RWPE2 (cell line): ENCODE data around the gene LAMC1.

Experiments
- ATAC-seq: fragments of 200-7000 bp; cut with Tn5 transposase; 3 replicates; pipeline ENCODE4 v1.9.1; 2021; ENCODE audit warnings: low read depth
- DNase-seq: peaks from one replicate; pipeline ENCODE4 v3.0.0-alpha.2; 2020; ENCODE audit warnings: low spot score
- H3K27ac ChIP-seq: fragments of 450-650 bp; 2 replicates; pipeline ENCODE4 v1.5.1; 2017; ENCODE audit warnings: mild to moderate bottlenecking; ENCODE audit not compliant: poor library complexity, severe bottlenecking
- H3K27me3 ChIP-seq: fragments of 250-450 bp; sonication (Bioruptor Pico); 2 replicates; pipeline ENCODE4 v1.5.1; 2021; ENCODE audit warnings: mild to moderate bottlenecking, moderate library complexity; ENCODE audit not compliant: insufficient read depth, poor library complexity, severe bottlenecking
- H3K36me3 ChIP-seq: fragments of 250-450 bp; sonication (Bioruptor Pico); 2 replicates; pipeline ENCODE4 v1.5.1; 2020; ENCODE audit warnings: low read depth, mild to moderate bottlenecking, moderate library complexity
- H3K4me1 ChIP-seq: fragments of 250-450 bp; sonication (Bioruptor Pico); 2 replicates; pipeline ENCODE4 v1.5.1; 2021; ENCODE audit warnings: mild to moderate bottlenecking, moderate library complexity; ENCODE audit not compliant: insufficient read depth, poor library complexity, severe bottlenecking
- H3K4me3 ChIP-seq: fragments of 250-450 bp; sonication (Bioruptor Pico); 2 replicates; pipeline ENCODE4 v1.5.1; 2021; ENCODE audit warnings: mild to moderate bottlenecking, moderate library complexity; ENCODE audit not compliant: severe bottlenecking
- H3K9me3 ChIP-seq: fragments of 250-450 bp; sonication (Bioruptor Pico); 2 replicates; pipeline ENCODE4 v1.5.1; 2021; ENCODE audit warnings: mild to moderate bottlenecking, moderate library complexity; ENCODE audit not compliant: severe bottlenecking
- TF ChIP-seq, protein P1 (sequence below): fragments of 450-650 bp; IDR thresholded peaks from one replicate; pipeline ENCODE4 v1.5.1; 2017; ENCODE audit warnings: mild to moderate bottlenecking, moderate library complexity; ENCODE audit not compliant: poor library complexity, severe bottlenecking

The LAMC1 gene

GRCh38 chr1:182995894-182996293, 27.3 kb upstream of the LAMC1 start:
- TF ChIP-seq, protein P1, sequence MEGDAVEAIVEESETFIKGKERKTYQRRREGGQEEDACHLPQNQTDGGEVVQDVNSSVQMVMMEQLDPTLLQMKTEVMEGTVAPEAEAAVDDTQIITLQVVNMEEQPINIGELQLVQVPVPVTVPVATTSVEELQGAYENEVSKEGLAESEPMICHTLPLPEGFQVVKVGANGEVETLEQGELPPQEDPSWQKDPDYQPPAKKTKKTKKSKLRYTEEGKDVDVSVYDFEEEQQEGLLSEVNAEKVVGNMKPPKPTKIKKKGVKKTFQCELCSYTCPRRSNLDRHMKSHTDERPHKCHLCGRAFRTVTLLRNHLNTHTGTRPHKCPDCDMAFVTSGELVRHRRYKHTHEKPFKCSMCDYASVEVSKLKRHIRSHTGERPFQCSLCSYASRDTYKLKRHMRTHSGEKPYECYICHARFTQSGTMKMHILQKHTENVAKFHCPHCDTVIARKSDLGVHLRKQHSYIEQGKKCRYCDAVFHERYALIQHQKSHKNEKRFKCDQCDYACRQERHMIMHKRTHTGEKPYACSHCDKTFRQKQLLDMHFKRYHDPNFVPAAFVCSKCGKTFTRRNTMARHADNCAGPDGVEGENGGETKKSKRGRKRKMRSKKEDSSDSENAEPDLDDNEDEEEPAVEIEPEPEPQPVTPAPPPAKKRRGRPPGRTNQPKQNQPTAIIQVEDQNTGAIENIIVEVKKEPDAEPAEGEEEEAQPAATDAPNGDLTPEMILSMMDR = no peak
- no peak for DNase-seq
- no peak overlapping the region for H3K4me3 ChIP-seq
- no peaks in the 10 kb centered on the region for H3K9me3 ChIP-seq
- no peak overlapping the region for H3K27ac ChIP-seq
- no peak for ATAC-seq
- no peaks in the 10 kb centered on the region for H3K4me1 ChIP-seq
- no peaks in the 10 kb centered on the region for H3K36me3 ChIP-seq
- H3K27me3 ChIP-seq = no peaks in the 10 kb centered on the region

GRCh38 chr1:182996816-182997215, 26.4 kb upstream of the LAMC1 start:
- H3K36me3 ChIP-seq = no peaks in the 10 kb centered on the region
- DNase-seq (no peak), ATAC-seq (no peak)
- no peak overlapping the region for H3K4me3 ChIP-seq
- H3K27me3 ChIP-seq = no peaks in the 10 kb centered on the region
- no peaks in the 10 kb centered on the region for H3K4me1 ChIP-seq
- TF ChIP-seq, protein P1 = no peak
- H3K27ac ChIP-seq = no peak overlapping the region
- H3K9me3 ChIP-seq = no peaks in the 10 kb centered on the region

- peaks cover 11% of the 10 kb centered on the region for H3K4me1 ChIP-seq
- TF ChIP-seq, protein P1 = no peak
Measured at GRCh38 chr1:182998482-182998881, 24.7 kb upstream of the LAMC1 start.

DNA sequence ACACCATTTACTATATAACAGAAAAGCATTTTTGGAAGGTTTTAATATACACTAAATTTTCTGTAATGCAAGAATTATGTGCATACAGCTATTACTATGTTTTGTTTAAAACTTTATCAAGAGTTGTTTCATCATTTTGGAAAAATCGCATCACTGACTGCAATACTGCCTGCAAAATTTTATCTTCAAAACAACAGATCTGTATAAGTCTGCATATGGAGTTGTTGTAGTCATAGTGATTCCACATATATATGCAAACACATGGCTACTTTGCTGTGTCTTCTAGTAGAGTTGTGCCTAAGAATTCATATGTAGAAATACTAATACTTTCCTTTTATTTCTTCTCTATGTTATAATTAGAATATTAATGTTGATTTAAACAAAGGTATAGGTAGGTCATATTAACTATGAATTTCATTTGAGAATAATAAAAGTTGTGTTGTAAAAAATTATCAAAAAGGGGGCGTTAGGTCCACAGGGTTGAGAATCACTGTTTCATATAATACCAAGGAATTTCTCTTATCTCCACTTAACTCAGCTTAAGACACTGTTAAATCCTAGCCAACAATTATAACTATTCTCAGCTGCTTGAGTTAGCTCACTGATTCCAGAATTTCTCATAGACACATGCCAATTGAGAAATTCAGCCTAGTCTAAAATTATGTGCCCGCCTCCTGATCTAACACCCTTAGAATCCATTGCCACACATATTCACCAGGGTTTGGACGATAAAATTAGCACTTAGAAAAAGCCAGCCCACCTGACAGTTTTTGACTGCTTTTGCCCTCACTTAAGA, 22.9 kb upstream of the LAMC1 start:
- Histone ChIP-seq H3K27me3 (no peaks in the 10 kb centered on the region), H3K4me3 (no peak overlapping the region), H3K9me3 (no peaks in the 10 kb centered on the region), H3K27ac (no peak overlapping the region), H3K36me3 (no peaks in the 10 kb centered on the region), H3K4me1 (peaks cover 12% of the 10 kb centered on the region)
- ATAC-seq (no peak), DNase-seq (no peak)
- TF ChIP-seq, protein P1 = no peak

More at GRCh38 chr1:182998482-182998881, 24.7 kb upstream of the LAMC1 start:
- Histone ChIP-seq H3K4me3 (no peak overlapping the region), H3K27ac (no peak overlapping the region), H3K36me3 (no peaks in the 10 kb centered on the region), H3K27me3 (no peaks in the 10 kb centered on the region), H3K9me3 (no peaks in the 10 kb centered on the region)
- DNase-seq = no peak
- no peak for ATAC-seq

GRCh38 chr1:183002267-183002666, 21.0 kb upstream of the LAMC1 start:
- H3K4me1 ChIP-seq = peaks cover 12% of the 10 kb centered on the region
- H3K4me3 ChIP-seq = no peak overlapping the region
- H3K27ac ChIP-seq = no peak overlapping the region
- H3K36me3 ChIP-seq = no peaks in the 10 kb centered on the region
- DNase-seq = no peak
- TF ChIP-seq, protein P1 = no peak
- no peaks in the 10 kb centered on the region for H3K9me3 ChIP-seq
- no peaks in the 10 kb centered on the region for H3K27me3 ChIP-seq
- ATAC-seq = no peak
